Mesothelial cell of epicardium (in vitro differentiated cells): ENCODE measurements around the gene LRRC4. TPM values are rescaled to one million over a fixed set of nuclear protein-coding genes. Genes with fewer than 3 reads are reported as not detected.

ENCODE experiments used
- total RNA-seq: library from RNA; stranded (reverse); gene quantifications from 3 replicates; pipeline ENCODE4 v1.2.1, GENCODE V29; 2021

Gene LRRC4
- total RNA-seq, 1 donor from 2014 or later, result 3.2 TPM

Other genes starting within 250 kb of the LRRC4 start
- gene LEP, start 209.8 kb upstream of the LRRC4 start, total RNA-seq, result not detected in 3 replicates